HG02588 (cell line): ENCODE data around the gene BCAS4.
"Not testable (repeated sequence)": the region's sequence is repeated elsewhere in the genome, so short reads cannot be mapped to it uniquely, and the experiment has no call there.

Source experiments
- ATAC-seq: cut with Tn5 transposase; IDR thresholded peaks from one replicate; pipeline ENCODE4 v1.9.1; 2021; ENCODE audit warnings: mild to moderate bottlenecking, moderate library complexity; ENCODE audit not compliant: unreplicated experiment

BCAS4 gene

GRCh38 chr20:50794846-50795634 is at the start of gene BCAS4:
BCAS4 (plus strand) TSS chr20:50795061; CDS start chr20:50795084, 23 bp downstream.
- ATAC-seq, result peak; percentile 62

GRCh38 chr20:50745634-50746137 is 49.2 kb upstream of the BCAS4 start:
- no peak for ATAC-seq

GRCh38 chr20:50746138-50746940 is 48.5 kb upstream of the BCAS4 start:
- ATAC-seq, result no peak

GRCh38 chr20:50747275-50747674 is 47.6 kb upstream of the BCAS4 start:
- ATAC-seq, result no peak

- ATAC-seq, result no peak
Observed at GRCh38 chr20:50750145-50750671, 44.7 kb upstream of the BCAS4 start.

GRCh38 chr20:50753152-50753551 is 41.7 kb upstream of the BCAS4 start:
- ATAC-seq, result no peak

- ATAC-seq, result no peak
Observed at GRCh38 chr20:50754420-50754819, 40.4 kb upstream of the BCAS4 start.

- no peak for ATAC-seq
Observed at GRCh38 chr20:50756447-50756846, 38.4 kb upstream of the BCAS4 start.

GRCh38 chr20:50758469-50758868 is 36.4 kb upstream of the BCAS4 start:
- ATAC-seq, result no peak

- no peak for ATAC-seq
Observed at GRCh38 chr20:50758992-50759391, 35.9 kb upstream of the BCAS4 start.

- ATAC-seq, result no peak
Observed at GRCh38 chr20:50759678-50760077, 35.2 kb upstream of the BCAS4 start.

- no peak for ATAC-seq
Observed at GRCh38 chr20:50762045-50762422, 32.8 kb upstream of the BCAS4 start.

- no peak for ATAC-seq
Observed at GRCh38 chr20:50762435-50763220, 32.2 kb upstream of the BCAS4 start.

GRCh38 chr20:50763550-50764458 is 31.1 kb upstream of the BCAS4 start:
- ATAC-seq, result not testable (repeated sequence)

GRCh38 chr20:50765251-50765650 is 29.6 kb upstream of the BCAS4 start:
- not testable (repeated sequence) for ATAC-seq

GRCh38 chr20:50765674-50766073 is 29.2 kb upstream of the BCAS4 start:
- no peak for ATAC-seq

- ATAC-seq, result not testable (repeated sequence)
Observed at GRCh38 chr20:50766955-50767809, 27.7 kb upstream of the BCAS4 start.

GRCh38 chr20:50768991-50769390 is 25.9 kb upstream of the BCAS4 start:
- not testable (repeated sequence) for ATAC-seq

GRCh38 chr20:50769551-50770085 is 25.2 kb upstream of the BCAS4 start:
- not testable (repeated sequence) for ATAC-seq
